GM18858 (cell line): ENCODE measurements around the gene SLIT1.
"Not testable (repeated sequence)": the region's sequence is repeated elsewhere in the genome, so short reads cannot be mapped to it uniquely, and the experiment has no call there.

ENCODE experiments used
- ATAC-seq: cut with Tn5 transposase; IDR thresholded peaks from one replicate; pipeline ENCODE4 v1.9.1; 2021; ENCODE audit not compliant: unreplicated experiment

Gene SLIT1

DNA sequence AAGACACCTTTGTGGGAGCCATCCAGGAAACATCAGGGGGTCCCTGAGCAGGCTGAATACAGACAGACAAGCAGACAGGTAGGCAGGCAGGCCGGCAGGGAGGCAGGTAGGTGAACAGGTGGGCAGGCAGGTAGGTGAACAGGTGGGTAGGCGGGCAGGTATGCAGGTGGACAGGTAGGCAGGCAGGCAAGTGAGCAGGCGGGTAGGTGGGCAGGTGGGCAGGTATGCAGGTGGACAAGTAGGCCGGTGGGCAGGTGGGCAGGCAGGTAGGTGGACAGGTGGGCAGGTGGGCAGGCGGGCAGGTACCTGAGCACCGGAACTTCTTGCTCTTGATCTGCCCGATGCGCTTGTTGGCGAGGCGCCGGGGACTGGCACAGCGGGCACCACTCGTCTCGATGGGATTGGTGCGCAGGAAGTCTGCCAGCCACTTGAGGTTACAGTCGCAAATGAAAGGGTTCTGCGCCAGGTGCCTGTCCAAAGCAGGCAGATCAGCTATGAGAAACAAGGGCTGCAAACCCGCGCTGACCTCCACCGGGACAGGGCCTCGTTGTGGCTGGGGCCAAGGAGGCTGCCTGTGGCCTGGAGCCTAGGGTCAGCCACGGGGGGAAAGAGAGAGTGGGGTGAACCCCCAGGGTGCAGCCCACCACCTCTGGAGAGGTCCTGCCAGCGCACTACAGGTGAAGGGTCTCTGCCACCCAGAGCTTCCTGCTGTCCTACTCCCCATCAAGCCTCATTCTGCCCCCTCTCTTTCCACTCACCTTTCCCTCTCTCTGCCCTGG is 136.9 kb downstream of the SLIT1 start:
- ATAC-seq: no peak

DNA sequence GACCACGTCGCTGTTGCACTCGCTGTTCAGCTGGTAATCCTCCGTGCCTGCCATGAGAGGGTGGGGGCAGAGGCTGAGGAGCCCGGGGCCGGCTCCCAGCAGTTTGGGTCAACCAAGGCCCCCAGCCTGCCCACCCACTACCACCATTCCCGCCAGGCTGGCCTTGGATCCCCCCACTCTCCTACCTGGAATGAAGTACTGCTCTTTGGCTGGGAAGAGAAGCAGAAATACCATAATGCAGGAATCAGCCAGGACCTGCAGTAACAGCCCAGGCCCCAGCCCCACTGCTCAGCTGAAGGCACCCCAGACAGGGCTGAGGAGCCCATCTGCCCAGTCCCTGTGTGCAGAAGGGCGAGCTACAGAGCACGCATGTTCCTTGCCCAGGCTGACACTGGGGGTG is 138.0 kb downstream of the SLIT1 start:
- ATAC-seq: no peak

DNA sequence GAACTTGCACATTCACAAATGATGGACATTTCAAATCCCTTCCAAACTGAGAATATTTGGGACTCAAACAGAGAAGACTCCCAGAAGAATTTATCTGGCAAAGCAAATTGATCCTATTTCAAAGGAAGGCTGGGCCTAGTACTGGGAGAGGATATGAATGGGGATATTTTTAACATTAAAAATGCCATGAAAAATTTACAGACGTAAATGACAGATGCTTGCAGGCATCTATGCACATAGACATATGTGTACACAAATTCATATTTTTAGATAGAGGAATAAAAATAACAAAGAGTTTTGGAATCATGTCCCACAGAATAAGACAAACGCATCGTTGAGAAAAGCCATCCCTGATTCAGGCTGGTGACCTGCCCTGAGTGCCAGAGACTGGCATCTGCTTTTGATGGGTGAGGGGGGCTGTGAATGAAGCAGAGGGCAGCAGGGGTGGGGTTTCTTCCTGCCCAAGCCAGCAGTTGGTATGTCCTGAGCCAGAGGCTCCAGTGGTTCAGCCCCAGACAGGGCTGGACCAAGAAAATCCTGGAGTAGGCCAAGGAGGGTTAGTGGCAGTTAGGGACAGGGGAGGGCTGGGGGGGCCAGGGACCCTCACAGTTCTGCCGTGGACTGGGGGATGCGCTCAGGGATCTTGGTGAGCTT is 138.5 kb downstream of the SLIT1 start:
- ATAC-seq: no peak

DNA sequence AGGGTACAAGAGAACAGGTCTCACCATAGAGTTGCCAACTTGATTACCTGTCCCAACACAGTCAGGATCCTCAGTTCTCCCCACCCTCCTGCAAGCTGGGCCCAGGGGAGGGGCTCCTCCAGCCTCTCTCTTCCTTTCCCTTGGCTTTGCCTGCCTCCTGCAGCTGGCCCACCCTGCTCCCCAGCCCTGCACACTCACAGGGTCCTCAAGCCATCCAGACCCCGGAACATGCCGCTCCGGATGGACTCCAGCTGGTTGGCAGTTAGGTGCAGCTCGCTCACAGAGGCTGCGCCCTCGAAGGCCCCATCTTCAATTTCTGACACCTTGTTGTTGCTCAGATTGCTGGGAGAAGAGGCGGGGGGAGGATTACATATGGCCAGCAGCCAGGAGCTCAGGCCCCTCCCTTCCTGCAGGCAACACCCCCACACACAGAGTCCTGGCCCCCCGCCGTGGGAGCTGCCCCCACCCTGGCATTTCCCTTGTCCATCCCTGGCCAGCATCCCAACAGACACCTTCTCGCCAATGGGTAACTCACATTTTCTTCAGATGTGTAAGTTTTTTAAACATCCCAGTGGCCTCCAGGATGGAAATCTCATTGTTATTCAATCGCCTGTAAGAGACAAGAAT is 139.2 kb downstream of the SLIT1 start:
- no peak for ATAC-seq

DNA sequence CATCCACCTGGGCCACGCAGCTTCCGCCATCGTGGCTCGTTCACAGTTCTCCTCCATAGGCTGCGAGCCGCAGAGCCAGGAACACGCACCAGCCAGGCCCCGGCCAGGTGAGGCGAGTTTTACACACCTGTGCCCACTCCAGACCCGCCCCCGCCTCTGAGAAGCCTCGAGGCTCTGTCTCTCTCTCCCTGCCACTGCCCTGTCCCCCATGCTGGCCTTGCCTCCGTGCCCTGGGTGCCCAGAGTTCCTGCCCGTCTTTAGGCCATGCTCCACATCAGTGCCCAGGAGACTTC is 142.2 kb downstream of the SLIT1 start:
- ATAC-seq: no peak

DNA sequence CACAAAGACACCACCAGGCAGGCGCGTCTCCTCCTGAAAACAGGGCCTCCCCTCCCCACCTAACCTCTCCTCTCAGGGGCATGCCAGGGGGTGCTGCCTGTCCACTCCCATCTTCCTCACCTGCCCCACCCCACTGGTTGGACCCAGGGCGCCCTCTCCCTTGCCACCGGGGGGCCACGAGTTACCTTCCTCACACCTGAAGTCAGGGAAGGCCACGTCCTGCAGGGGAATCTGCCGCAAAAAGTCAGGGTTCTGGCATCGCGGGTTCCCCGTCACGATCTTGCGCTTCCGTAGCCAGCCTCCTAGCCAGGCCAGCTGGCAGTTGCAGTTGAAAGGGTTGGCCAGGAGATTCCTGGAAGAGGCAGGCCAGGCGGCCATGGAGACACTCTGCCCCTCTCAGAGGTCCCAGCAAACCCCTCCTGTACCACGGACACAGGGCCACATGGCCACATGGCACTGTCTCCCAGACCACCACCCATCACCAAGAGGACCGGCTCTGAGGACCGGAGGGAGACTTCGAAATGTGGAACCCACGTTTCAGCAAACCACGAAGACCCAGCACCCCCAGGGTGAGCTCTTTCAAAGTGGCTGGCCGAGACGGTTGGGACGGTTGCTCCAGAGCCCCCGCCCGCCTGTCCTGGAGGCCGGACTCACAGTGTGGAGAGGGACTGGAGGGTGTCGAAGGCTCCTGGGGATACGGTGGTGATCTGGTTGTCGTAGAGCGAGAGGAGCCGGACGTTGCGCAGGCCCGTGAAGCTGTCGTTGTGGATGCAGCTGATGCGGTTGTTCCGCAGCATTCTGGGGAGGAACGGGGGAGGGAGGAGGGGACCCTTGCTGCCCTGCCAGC is 142.8 kb downstream of the SLIT1 start:
- ATAC-seq: no peak

DNA sequence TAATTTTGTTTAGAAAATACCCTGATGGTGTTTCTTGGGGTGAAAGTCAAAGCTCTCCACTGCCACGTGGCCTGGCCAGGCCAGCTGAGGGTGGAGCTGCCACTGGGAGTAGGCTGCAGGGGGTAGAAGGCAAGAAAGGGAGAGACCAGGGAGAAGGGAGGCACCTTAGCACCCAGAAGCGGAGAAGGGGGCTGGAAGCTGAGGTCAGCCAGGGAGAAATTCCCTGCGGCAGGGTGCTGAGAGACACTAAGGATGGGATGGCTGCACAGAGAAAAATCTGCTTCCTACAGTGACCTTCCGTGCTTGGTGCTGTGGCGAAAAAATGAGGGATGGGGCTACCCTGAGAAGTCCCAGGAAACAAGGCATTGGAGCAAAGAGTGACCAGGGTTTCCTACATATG is 143.7 kb downstream of the SLIT1 start:
- no peak for ATAC-seq

DNA sequence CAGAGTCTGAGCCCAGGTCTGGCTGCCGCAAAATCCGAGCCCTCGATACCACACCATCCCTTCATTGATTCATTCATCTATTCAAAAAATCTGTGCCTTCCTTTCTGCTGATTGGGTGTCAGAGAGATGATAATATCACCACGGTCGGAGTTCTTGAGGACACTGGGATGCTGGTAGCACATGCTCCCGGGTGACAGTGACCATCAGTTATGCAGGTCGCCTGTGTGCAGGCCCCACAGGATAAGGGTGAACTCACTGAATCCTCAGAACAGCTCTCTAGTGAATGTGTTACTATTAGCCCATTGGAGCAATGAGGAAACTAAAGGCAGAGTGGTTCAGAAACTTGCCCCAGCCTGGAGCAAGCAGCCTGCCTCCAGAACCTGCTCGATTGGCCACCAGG is 145.1 kb downstream of the SLIT1 start:
- no peak for ATAC-seq

DNA sequence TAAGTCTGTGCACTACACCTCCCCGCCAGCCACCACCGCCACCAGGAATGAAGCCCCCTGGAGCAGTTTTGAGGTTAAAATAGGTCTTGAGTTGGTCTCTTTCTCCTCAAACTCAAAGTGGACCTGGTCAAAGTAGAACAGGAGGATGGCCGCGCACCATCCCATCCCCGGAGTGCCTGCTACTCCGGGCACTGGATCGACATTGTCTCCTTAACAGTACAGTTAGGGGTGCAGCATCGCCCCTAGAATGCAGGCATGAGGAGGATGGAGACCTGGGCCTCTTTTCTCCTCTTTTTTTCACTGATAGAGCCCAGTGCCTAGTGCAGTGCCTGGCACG is 145.5 kb downstream of the SLIT1 start:
- no peak for ATAC-seq

DNA sequence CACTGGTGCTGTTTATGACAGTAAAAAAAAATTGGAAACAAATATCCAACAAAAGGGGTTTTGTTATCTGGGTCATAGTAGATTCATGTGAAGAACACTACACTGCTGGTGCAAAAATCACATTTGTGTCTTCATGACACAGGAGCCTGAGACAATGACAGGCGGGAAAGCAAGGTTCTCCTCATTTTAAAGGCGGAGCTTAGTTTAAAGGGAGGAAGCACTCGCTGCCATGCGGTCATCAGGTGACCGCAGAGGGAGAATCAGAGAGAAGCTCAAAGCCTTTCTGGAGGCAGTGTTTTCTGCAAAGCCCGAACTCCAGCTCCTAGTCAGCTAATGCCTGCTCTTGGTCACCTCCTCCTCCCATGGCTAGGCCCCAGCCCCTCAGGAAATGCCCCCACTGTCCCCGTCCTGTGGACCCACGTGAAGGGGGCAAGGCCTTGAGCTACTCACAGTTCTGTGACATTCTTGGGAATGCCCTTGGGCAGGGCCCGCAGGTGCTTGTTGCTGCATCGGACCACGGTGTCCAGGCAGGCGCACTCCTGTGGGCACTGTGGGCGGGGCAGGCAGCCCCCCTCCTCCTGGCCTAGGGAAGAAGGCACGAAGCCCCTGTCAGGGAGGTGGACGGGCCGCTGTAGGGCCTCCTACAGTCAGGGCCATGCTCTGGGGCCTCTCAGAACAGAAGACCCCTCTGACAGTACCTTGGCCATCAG is 146.1 kb downstream of the SLIT1 start:
- ATAC-seq: no peak

DNA sequence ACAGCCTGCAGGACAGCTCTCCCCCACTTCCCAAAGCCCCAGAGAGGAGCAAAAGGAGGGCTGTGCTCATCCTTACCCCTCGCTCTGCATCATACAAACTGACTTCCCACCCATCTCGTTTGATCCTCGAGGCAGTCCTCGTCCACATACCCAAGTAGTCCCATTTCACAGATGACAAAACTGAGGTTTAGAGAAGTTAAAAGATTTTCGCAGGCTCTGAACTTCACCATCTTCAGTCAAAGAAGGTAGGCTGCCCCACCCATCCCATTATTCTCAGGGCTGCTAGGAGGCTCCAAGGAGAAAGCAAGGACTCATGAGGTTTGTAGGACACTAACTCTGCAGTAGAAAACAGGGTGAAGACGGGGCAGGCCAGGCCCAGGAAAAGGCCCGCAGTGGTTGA is 147.1 kb downstream of the SLIT1 start:
- no peak for ATAC-seq

DNA sequence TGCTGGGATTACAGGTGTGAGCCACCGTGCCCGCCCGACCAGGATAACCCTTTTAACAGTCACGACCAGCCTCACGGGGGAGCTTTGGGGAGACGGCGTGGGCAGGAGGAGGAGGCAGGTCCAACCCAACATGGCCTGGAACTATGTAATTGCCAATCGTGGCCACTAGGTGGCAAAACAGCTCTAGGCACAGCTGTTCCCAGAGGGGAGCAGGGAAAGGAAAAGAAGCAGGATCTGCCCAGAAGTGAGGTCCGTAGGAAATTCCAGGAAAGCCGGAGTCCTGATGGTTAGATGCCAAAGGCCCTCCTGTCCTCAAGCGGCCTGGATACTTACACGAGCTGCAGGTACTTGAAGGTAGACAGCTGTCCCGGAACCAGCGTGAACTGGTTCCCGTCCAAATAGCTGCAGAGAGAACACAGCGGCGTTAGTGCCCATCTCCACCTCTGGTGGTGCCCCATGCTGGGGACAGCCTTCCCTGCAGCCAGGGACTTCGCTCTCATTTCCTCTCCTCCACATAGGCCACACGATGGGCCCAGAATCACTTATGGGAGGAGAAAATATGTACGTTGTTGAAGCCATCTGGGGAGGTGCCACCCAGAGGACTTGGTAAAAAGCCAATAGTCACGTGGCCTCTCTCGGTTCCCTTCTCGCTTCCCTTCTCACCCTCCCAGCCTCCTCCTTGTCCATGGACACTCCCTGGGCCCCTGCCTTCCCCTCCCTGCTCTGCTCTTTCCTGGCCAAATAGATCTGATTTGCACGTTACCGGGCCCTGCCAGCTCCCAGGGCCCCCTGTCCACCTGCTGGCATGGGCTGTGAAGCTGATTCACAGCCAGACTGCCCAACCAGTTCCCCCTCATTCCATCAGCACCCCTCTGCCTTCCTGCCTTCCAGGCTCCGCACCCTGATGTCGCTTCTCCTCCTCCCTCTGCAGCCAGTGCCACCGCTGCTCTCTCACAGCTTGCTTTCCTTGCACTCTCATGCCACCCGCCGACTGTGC is 148.1 kb downstream of the SLIT1 start:
- no peak for ATAC-seq

DNA sequence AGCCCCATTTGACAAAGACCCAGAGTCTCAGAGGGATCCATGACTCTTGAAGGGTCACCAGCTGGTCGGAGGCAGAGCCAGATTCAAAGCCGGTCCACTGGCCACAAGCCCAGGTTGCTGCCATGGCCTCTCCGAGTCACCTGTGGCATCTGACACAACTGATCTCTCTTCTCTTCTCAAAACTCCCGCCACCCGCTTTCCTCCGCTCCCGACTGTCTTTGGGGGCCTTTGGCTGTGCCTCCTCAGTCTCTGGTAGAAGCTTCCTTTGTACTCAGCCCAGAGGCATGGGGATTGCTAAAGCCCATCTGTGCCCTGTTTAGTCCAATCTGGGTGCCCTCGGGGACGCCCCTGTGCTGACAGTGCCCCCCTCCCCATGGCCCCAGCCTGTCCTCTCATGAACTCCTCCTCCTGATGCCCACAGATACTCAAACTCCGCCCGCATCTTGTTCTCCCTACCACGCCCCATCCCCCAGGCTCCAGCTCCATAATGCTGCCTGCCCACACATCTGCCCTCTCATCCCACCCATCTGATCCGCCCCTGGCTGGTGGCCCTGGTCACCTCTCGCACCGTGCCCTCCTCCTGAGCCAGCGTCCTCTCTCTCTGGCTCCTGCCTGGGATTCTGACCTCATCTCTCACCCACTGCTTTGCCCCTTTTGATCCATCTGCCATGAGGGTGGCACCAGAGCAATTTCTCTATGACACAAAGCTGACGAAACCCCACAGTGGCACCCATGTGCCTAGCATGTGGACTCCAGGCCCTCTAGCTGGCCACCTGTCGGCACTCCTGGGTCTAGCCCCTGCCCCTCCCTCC is 150.6 kb downstream of the SLIT1 start:
- ATAC-seq: no peak

DNA sequence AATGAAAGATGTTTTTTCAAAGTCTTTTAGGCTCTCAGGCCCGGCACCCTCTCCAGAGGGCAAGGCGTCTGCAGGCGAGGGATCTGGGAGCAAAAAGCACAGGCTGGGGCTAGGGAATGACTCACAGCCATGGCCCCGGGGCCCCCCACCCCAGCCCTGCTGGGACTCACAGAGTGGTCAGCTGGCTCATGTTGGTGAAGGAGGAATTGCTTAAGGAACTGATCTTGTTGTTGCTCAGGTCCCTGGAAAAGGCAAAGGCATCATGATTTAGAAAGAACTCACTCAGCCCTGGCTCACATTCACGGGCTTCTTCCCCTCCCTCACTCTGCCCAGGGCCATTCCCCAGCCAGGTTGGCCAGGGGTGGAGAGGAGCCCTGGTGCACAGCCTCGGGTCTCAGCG is 151.5 kb downstream of the SLIT1 start:
- ATAC-seq: no peak

DNA sequence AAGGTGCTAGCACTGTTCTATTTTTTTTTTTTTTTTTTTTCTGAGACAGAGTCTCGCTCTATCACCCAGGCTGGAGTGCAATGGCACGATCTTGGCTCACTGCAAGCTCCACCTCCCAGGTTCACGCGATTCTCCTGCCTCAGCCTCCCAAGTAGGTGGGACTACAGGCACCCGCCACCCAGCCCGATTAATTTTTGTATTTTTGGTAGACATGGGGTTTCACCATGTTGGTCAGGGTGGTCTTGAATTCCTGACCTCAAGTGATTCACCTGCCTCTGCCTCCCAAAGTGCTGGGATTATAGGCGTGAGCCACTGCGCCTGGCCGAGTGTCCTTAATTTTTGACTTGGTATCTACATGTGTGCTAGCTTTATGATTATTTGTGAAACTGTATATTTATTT is 151.9 kb downstream of the SLIT1 start:
- not testable (repeated sequence) for ATAC-seq

DNA sequence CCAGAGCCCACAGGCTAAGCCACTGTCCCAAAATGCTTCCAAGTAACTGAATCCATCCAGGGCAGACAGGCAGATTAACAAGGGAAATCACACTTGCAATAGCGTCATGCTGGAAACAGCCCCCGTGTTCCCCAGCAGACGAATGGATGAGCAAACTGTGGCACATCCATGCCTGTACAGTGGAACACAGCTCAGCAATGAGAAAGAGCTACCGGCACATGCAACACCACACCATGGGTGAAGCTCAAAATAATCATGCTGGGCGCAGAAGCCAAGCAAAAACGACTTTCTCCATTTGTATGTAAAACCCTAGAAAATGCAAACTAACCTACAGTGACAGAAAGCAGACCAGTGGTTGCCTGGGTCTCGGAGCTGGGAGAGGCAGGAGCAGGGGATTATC is 153.1 kb downstream of the SLIT1 start:
- ATAC-seq: no peak

DNA sequence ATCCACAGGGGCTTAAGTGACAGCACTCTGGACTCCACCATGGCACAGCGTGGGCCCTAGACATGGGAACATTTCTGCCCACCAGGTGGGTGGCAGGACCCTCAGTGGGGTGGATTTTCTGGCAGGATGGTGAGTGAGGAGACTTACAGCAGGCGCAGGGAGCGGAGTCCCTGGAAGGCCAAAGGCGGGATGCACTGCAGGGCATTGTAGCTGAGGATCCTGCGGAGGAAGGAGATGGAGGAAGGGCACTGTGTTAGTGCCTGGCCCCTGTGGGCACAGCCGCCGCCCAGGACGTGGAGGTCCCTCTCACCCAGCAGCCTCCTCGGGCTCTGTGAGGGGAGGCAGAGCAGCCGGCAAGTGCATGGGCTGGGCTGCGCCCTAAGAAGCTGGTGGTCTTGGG is 154.3 kb downstream of the SLIT1 start:
- ATAC-seq: no peak

DNA sequence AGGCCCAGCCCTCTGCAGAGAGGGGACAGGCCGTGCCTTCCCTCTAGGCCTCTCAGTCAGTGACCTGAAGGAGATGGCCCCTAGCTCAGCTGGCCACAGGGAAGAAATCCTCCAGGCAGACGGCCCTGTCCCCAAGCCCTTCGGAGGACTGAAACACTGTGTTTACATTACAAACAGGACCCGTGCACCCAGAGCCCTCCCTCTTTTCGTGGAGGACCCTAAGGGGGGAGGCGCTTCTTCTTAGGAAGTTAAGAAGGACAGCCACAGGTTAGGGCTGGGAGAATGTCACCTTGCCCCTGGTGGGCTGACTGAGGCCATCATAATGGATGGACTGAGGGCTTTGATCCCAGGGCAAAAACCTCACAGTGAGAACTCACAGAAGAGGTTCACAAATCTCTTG is 154.9 kb downstream of the SLIT1 start:
- no peak for ATAC-seq

DNA sequence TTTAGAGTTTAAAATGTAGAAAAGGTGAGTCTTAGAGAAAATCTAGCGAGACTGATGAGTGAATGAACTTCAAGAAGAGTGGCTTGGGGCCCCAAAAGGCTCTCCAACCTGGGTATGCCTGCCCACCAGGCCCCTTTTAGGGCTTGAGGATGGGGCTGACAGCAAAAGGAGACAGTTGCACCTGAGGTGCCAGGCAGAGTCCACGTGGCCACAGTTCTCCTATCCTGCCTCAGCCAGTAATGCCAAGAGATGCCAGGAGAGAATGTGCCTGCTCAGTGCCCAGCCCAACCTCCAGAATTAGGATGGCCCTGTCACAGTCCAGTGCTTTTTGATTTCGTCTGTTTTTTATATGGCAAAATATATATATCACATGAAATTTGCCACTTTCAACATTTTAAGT is 156.5 kb downstream of the SLIT1 start:
- ATAC-seq: no peak
